IMR-90 (cell line): ENCODE results near the gene PIP4P1. TPM values are rescaled to one million over a fixed set of nuclear protein-coding genes. Genes with fewer than 3 reads are reported as not detected.

Experiments
- ATAC-seq: fragments of 200-7000 bp; cut with Tn5 transposase; 2 replicates; pipeline ENCODE4 v1.9.1; 2020; ENCODE audit warnings: low read depth, mild to moderate bottlenecking, moderate library complexity
- BruUV-seq: library from RNA; stranded (reverse); fragments of 400-500 nt; replicated peaks from 2 replicates; lab custom pipeline; 2021; lab: Mats Ljungman, UMichigan
- CTCF ChIA-PET: fragments of 300-600 bp; formaldehyde crosslinking; extraction: SDS; loops from one replicate; lab custom pipeline; 2021; ENCODE audit warnings: antibody characterized with exemption; lab: Yijun Ruan, JAX
- POLR2A ChIA-PET: fragments of 300-600 bp; sonication (Branson Sonifier 250); formaldehyde crosslinking; loops from one replicate; lab custom pipeline; 2022; ENCODE audit warnings: antibody characterized with exemption; ENCODE audit not compliant: unreplicated experiment; lab: Charles Lee
- DNase-seq: peaks from one replicate; pipeline ENCODE4 v3.0.0; 2013
- H2AFZ ChIP-seq: replicated peaks from 2 replicates; pipeline ENCODE3; 2013; ENCODE audit warnings: low read length, mild to moderate bottlenecking; ENCODE audit not compliant: poor library complexity
- H2AK5ac ChIP-seq: 2 replicates; pipeline ENCODE4 v1.6.1; 2013; ENCODE audit warnings: low read depth, low read length, inconsistent platforms
- H2AK9ac ChIP-seq: replicated peaks from 2 replicates; pipeline ENCODE3; 2013; ENCODE audit warnings: mild to moderate bottlenecking, low read depth, low read length, moderate library complexity; ENCODE audit not compliant: poor library complexity
- H2BK120ac ChIP-seq: 2 replicates; pipeline ENCODE4 v1.6.1; 2013; ENCODE audit warnings: low read depth, low read length, inconsistent platforms
- H2BK15ac ChIP-seq: 3 replicates; pipeline ENCODE4 v1.6.1; 2013; ENCODE audit warnings: low read depth, low read length, inconsistent platforms
- H2BK20ac ChIP-seq: 2 replicates; pipeline ENCODE4 v1.6.1; 2013; ENCODE audit warnings: low read depth, mild to moderate bottlenecking, inconsistent platforms, low read length, moderate library complexity
- H2BK5ac ChIP-seq: 2 replicates; pipeline ENCODE4 v1.6.1; 2013; ENCODE audit warnings: mild to moderate bottlenecking, low read depth, low read length, inconsistent platforms; ENCODE audit not compliant: poor library complexity, severe bottlenecking
- H3K14ac ChIP-seq: replicated peaks from 2 replicates; pipeline ENCODE4 v1.6.1; 2013; ENCODE audit warnings: low read depth, low read length, inconsistent platforms
- H3K18ac ChIP-seq: 2 replicates; pipeline ENCODE4 v1.6.1; 2013; ENCODE audit warnings: low read depth, low read length, control low read depth
- H3K23ac ChIP-seq: 2 replicates; pipeline ENCODE4 v1.6.1; 2013; ENCODE audit warnings: low read depth, low read length, inconsistent platforms
- H3K27ac ChIP-seq: 2 replicates; pipeline ENCODE4 v1.5.1; 2013; ENCODE audit warnings: mild to moderate bottlenecking, control low read depth, low read length; ENCODE audit not compliant: insufficient read depth
- H3K27me3 ChIP-seq: 2 replicates; pipeline ENCODE4 v1.6.1; 2013; ENCODE audit warnings: low read length; ENCODE audit not compliant: control insufficient read depth, insufficient read depth
- H3K36me3 ChIP-seq: 2 replicates; pipeline ENCODE4 v1.6.1; 2013; ENCODE audit warnings: low read length, mixed read lengths; ENCODE audit not compliant: control insufficient read depth, insufficient read depth
- H3K4ac ChIP-seq: 2 replicates; pipeline ENCODE4 v1.6.1; 2013; ENCODE audit warnings: low read depth, low read length, inconsistent platforms
- H3K4me1 ChIP-seq: 2 replicates; pipeline ENCODE4 v1.6.1; 2013; ENCODE audit warnings: low read length, mixed read lengths; ENCODE audit not compliant: control insufficient read depth, insufficient read depth
- H3K4me2 ChIP-seq: 2 replicates; pipeline ENCODE4 v1.6.1; 2013; ENCODE audit warnings: low read depth, mild to moderate bottlenecking, control low read depth, low read length, moderate library complexity
- H3K4me3 ChIP-seq: 2 replicates; pipeline ENCODE4 v1.5.1; 2013; ENCODE audit warnings: low read depth, mild to moderate bottlenecking, control low read depth, low read length, moderate library complexity; ENCODE audit not compliant: insufficient read depth
- H3K56ac ChIP-seq: 2 replicates; pipeline ENCODE4 v1.6.1; 2013; ENCODE audit warnings: low read length, inconsistent platforms; ENCODE audit not compliant: insufficient read depth; ENCODE audit errors: extremely low read depth
- H3K79me1 ChIP-seq, 2 experiments: 2 replicates each; pipeline ENCODE4 v1.6.1; 2013; ENCODE audit warnings: low read length in 2 of 2, inconsistent platforms in 1 of 2, low read depth in 1 of 2
- H3K9ac ChIP-seq: 2 replicates; pipeline ENCODE4 v1.6.1; 2013; ENCODE audit warnings: low read depth, low read length, control low read depth
- H3K9me1 ChIP-seq: 2 replicates; pipeline ENCODE4 v1.6.1; 2013; ENCODE audit warnings: low read length, inconsistent platforms; ENCODE audit not compliant: insufficient read depth
- H3K9me3 ChIP-seq: 2 replicates; pipeline ENCODE4 v1.6.1; 2013; ENCODE audit warnings: low read length; ENCODE audit not compliant: control insufficient read depth, insufficient read depth
- H4K20me1 ChIP-seq: 2 replicates; pipeline ENCODE4 v1.6.1; 2013; ENCODE audit warnings: low read length, inconsistent platforms; ENCODE audit not compliant: insufficient read depth
- H4K5ac ChIP-seq: 2 replicates; pipeline ENCODE4 v1.6.1; 2013; ENCODE audit warnings: mild to moderate bottlenecking, low read depth, low read length, control low read depth
- H4K8ac ChIP-seq, 2 experiments: 2 replicates each; pipeline ENCODE4 v1.6.1; 2013; ENCODE audit warnings: low read depth in 2 of 2, low read length in 2 of 2, control low read depth in 1 of 2, inconsistent platforms in 1 of 2
- H4K91ac ChIP-seq: 2 replicates; pipeline ENCODE4 v1.6.1; 2013; ENCODE audit warnings: low read depth, low read length, inconsistent platforms; ENCODE audit not compliant: insufficient read depth
- BHLHE40 ChIP-seq: fragments of 150-350 bp; IDR thresholded peaks from 2 replicates; pipeline ENCODE4 v1.6.1; 2016; ENCODE audit warnings: mild to moderate bottlenecking, low read depth, low read length
- CEBPB ChIP-seq: IDR thresholded peaks from 2 replicates; pipeline ENCODE4 v1.6.1; 2012; ENCODE audit warnings: low read depth, low read length, improper control_type of control experiment
- CHD1 ChIP-seq: IDR thresholded peaks from 2 replicates; pipeline ENCODE4 v1.6.1; 2012; ENCODE audit warnings: low read depth, low read length, improper control_type of control experiment
- FOS ChIP-seq: fragments of 150-350 bp; IDR thresholded peaks from 2 replicates; pipeline ENCODE4 v1.6.1; 2016; ENCODE audit warnings: low read depth, low read length
- MAFK ChIP-seq: IDR thresholded peaks from 2 replicates; pipeline ENCODE4 v1.6.1; 2012; ENCODE audit warnings: low read depth, low read length, improper control_type of control experiment
- MAZ ChIP-seq: IDR thresholded peaks from 2 replicates; pipeline ENCODE4 v1.6.1; 2012; ENCODE audit warnings: low read depth, mild to moderate bottlenecking, low read length, improper control_type of control experiment, moderate library complexity, borderline replicate concordance
- MXI1 ChIP-seq: IDR thresholded peaks from 2 replicates; pipeline ENCODE4 v1.6.1; 2012; ENCODE audit warnings: low read depth, mild to moderate bottlenecking, low read length, moderate library complexity, borderline replicate concordance
- NFE2L2 ChIP-seq: fragments of 150-350 bp; IDR thresholded peaks from 2 replicates; pipeline ENCODE4 v1.6.1; 2016; ENCODE audit warnings: low read depth, mild to moderate bottlenecking, low read length
- POLR2A ChIP-seq: IDR thresholded peaks from 2 replicates; pipeline ENCODE4 v1.6.1; 2012; ENCODE audit warnings: mild to moderate bottlenecking, low read depth, low read length
- RAD21 ChIP-seq: IDR thresholded peaks from 2 replicates; pipeline ENCODE4 v1.6.1; 2012; ENCODE audit warnings: low read length, improper control_type of control experiment
- RCOR1 ChIP-seq: IDR thresholded peaks from 2 replicates; pipeline ENCODE4 v1.6.1; 2012; ENCODE audit warnings: mild to moderate bottlenecking, low read length, improper control_type of control experiment; ENCODE audit not compliant: insufficient replicate concordance
- RFX5 ChIP-seq: IDR thresholded peaks from 2 replicates; pipeline ENCODE4 v1.8.0; 2012; ENCODE audit warnings: low read depth, mild to moderate bottlenecking, low read length, moderate library complexity
- SMC3 ChIP-seq: fragments of 150-350 bp; IDR thresholded peaks from 2 replicates; pipeline ENCODE4 v1.6.1; 2016; ENCODE audit warnings: low read depth, mild to moderate bottlenecking, antibody characterized with exemption, low read length, moderate library complexity
- USF2 ChIP-seq: fragments of 150-350 bp; IDR thresholded peaks from 2 replicates; pipeline ENCODE4 v1.6.1; 2017; ENCODE audit warnings: mild to moderate bottlenecking, antibody characterized with exemption, low read length, low read depth
- WGBS, 2 experiments: methylation state at CpG; one replicate each; pipeline versions ENCODE4 v1.1.5 to v1.1.7; 2013; ENCODE audit warnings: missing lambda C conversion rate in 2 of 2; ENCODE audit not compliant: insufficient read length in 1 of 2; ENCODE audit errors: extremely low coverage in 2 of 2; 5-methylcytosine and 5-hydroxymethylcytosine counted together
- dilution Hi-C: fragments of 300-500 bp; cut with HindIII; formaldehyde crosslinking; loops from one replicate; pipeline ENCODE4 v1.14.3; 2018; ENCODE audit warnings: low sequenced_read_pairs; ENCODE audit not compliant: unreplicated experiment
- in situ Hi-C: fragments of 300-500 bp; cut with MboI; formaldehyde crosslinking; loops from 3 replicates; pipeline ENCODE4 v1.14.3; 2019; ENCODE audit warnings: low sequenced_read_pairs, inconsistent platforms, mixed read lengths
- intact Hi-C: fragments of 100-400 bp; cut with micrococcal nuclease; formaldehyde crosslinking; loops from 2 replicates; pipeline ENCODE4 v1.10.0; 2022
- polyA plus RNA-seq, 3 experiments: library from polyadenylated mRNA; depleted of rRNA; stranded (reverse); fragments of >200 nt; gene quantifications; 2 replicates each; pipeline ENCODE4 v1.2.3, GENCODE V29; 2012; ENCODE audit warnings: low replicate concordance in 1 of 3
- total RNA-seq: library from RNA; depleted of rRNA; stranded (reverse); fragments of >200 nt; gene quantifications from 2 replicates; pipeline ENCODE4 v1.2.3, GENCODE V29; 2012
- TF ChIP-seq, protein P1 (sequence below): conservative IDR thresholded peaks from 2 replicates; pipeline ENCODE4 v1.5.1; 2012; ENCODE audit warnings: mild to moderate bottlenecking, low read depth, low read length, improper control_type of control experiment
- TF ChIP-seq, protein P2 (sequence below): fragments of 150-350 bp; IDR thresholded peaks from 2 replicates; pipeline ENCODE4 v1.6.1; 2016; ENCODE audit warnings: low read depth, mild to moderate bottlenecking, low read length, moderate library complexity, borderline replicate concordance

The PIP4P1 gene
- total and polyA plus RNA-seq, 2 of the 4 experiments (the other 2 are of a cell fraction) = 15.2 to 27.8 TPM

DNA sequence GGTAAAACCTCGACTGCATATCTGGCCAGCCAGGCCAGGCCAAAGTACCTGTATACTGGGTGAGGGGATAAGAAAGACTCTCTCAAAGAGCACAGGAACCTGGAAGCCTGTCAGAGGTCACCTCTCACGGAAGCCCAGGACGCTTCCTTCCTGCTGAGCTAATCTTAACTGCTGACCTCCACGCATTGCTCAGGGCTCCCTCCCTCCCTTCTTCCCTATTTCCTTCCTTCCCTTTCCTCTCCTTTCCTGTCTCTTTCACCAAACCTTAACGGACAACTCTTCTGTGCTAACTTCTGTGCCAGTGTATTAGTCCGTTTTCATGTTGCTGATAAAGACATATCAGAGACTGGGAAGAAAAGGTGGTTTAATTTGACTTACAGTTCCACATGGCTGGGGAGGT lies 29.3 kb upstream of the PIP4P1 start:
- Histone ChIP-seq H3K18ac (no peak overlapping the region), H3K23ac (no peak overlapping the region), H3K27ac (no peak overlapping the region), H4K91ac (no peak overlapping the region), H3K4me1 (no peaks in the 10 kb centered on the region; the same call in 1 of the 2 replicates), H3K4me2 (no peak overlapping the region), H3K56ac (no peak overlapping the region), H2BK20ac (no peak overlapping the region), H4K20me1 (no peaks in the 10 kb centered on the region), H3K4me3 (no peak overlapping the region), H3K4ac (no peak overlapping the region), H2BK120ac (no peak overlapping the region), H2AK9ac (no peak overlapping the region), H3K14ac (no peak overlapping the region), H2AFZ (peak overlapping the region; percentile 24), H3K36me3 (no peaks in the 10 kb centered on the region), H2BK5ac (no peak overlapping the region), H3K9me1 (no peaks in the 10 kb centered on the region), H2AK5ac (no peak overlapping the region), H3K27me3 (no peaks in the 10 kb centered on the region; the same call in none of the 2 replicates), H3K9me3 (no peaks in the 10 kb centered on the region), H4K8ac (no peak overlapping the region), H2BK15ac (no peak overlapping the region), H4K5ac (no peak overlapping the region), H3K9ac (no peak overlapping the region), H3K79me1 (no peaks in the 10 kb centered on the region)
- DNase-seq (no peak), ATAC-seq (no peak)
- CTCF ChIA-PET = no interaction called here
- in situ Hi-C loops (no loop called here), intact Hi-C loops (no loop called here), dilution Hi-C loops (no loop called here)
- BruUV-seq = no TSS peak
- WGBS, 2 experiments = no CpG with 5 or more reads among the region's 6 CpGs
- POLR2A ChIA-PET = no interaction called here
- no peak for TF ChIP-seq RCOR1
- TF ChIP-seq FOS = no peak
- TF ChIP-seq MAFK = no peak
- no peak for TF ChIP-seq NFE2L2
- no peak for TF ChIP-seq USF2
- no peak for TF ChIP-seq POLR2A
- TF ChIP-seq, protein P1, sequence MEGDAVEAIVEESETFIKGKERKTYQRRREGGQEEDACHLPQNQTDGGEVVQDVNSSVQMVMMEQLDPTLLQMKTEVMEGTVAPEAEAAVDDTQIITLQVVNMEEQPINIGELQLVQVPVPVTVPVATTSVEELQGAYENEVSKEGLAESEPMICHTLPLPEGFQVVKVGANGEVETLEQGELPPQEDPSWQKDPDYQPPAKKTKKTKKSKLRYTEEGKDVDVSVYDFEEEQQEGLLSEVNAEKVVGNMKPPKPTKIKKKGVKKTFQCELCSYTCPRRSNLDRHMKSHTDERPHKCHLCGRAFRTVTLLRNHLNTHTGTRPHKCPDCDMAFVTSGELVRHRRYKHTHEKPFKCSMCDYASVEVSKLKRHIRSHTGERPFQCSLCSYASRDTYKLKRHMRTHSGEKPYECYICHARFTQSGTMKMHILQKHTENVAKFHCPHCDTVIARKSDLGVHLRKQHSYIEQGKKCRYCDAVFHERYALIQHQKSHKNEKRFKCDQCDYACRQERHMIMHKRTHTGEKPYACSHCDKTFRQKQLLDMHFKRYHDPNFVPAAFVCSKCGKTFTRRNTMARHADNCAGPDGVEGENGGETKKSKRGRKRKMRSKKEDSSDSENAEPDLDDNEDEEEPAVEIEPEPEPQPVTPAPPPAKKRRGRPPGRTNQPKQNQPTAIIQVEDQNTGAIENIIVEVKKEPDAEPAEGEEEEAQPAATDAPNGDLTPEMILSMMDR = no peak
- TF ChIP-seq CEBPB = no peak
- no peak for TF ChIP-seq SMC3
- TF ChIP-seq RAD21 = no peak
- no peak for TF ChIP-seq CHD1
- no peak for TF ChIP-seq BHLHE40
- TF ChIP-seq RFX5 = no peak
- TF ChIP-seq MXI1 = no peak
- TF ChIP-seq, protein P2, sequence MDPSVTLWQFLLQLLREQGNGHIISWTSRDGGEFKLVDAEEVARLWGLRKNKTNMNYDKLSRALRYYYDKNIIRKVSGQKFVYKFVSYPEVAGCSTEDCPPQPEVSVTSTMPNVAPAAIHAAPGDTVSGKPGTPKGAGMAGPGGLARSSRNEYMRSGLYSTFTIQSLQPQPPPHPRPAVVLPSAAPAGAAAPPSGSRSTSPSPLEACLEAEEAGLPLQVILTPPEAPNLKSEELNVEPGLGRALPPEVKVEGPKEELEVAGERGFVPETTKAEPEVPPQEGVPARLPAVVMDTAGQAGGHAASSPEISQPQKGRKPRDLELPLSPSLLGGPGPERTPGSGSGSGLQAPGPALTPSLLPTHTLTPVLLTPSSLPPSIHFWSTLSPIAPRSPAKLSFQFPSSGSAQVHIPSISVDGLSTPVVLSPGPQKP = no peak
- TF ChIP-seq MAZ = no peak
